Esophagus squamous epithelium (tissue), 5 donors: ENCODE measurements around the gene LMNTD1. TPM values are rescaled to one million over a fixed set of nuclear protein-coding genes. Genes with fewer than 3 reads are reported as not detected.

Experiments
- DNase-seq: peaks from one replicate; lab custom pipeline; 2025; lab: John Stamatoyannopoulos, UW
- H3K27ac ChIP-seq, 4 donors: fragments of 200-600 bp; sonication (generic); one replicate each; pipeline ENCODE4 v1.5.1; 2016 to 2019; ENCODE audit warnings: mild to moderate bottlenecking in 1 of 4
- H3K27me3 ChIP-seq, 4 donors: fragments of 200-600 bp; sonication (generic); 1 replicate in 3 of 4; 2 replicates in 1 of 4; pipeline versions ENCODE4 v1.5.1 to v1.6.0; 2017 to 2021; ENCODE audit warnings: antibody characterized with exemption in 1 of 4
- H3K36me3 ChIP-seq, 3 donors: fragments of 200-600 bp; sonication (generic); one replicate each; pipeline ENCODE4 v1.5.1; 2016 to 2019
- H3K4me1 ChIP-seq, 3 donors: fragments of 200-600 bp; sonication (generic); one replicate each; pipeline ENCODE4 v1.5.1; 2017 to 2019
- H3K4me3 ChIP-seq, 4 donors: fragments of 200-600 bp; sonication (generic); 1 replicate in 3 of 4; 2 replicates in 1 of 4; pipeline ENCODE4 v1.5.1; 2016 to 2019; ENCODE audit warnings: mild to moderate bottlenecking in 2 of 4, moderate library complexity in 1 of 4
- H3K9me3 ChIP-seq, 3 donors: fragments of 200-600 bp; sonication (generic); one replicate each; pipeline ENCODE4 v1.5.1; 2016 to 2019
- POLR2A ChIP-seq, 4 donors: fragments of 450-650 bp; IDR thresholded peaks; one replicate each; pipeline ENCODE4 v1.6.1; 2017; ENCODE audit warnings: antibody characterized with exemption in 4 of 4, mild to moderate bottlenecking in 4 of 4, moderate library complexity in 3 of 4
- WGBS, 2 donors: methylation state at CpG; one replicate each; pipeline ENCODE4 v1.1.5; 2018; 5-methylcytosine and 5-hydroxymethylcytosine counted together
- intact Hi-C: fragments of 100-400 bp; cut with DNase I; formaldehyde crosslinking; loops from one replicate; pipeline ENCODE4 v1.15.0; 2022
- total RNA-seq, 4 donors: library from RNA; depleted of rRNA; stranded (reverse); fragments of >200 nt; gene quantifications; one replicate each; pipeline ENCODE4 v1.1.0, GENCODE V29; 2016
- TF ChIP-seq, protein P1 (sequence below), 6 experiments: fragments of 450-650 bp in 4 of 6; fragments of 200-600 bp in 2 of 6; sonication (generic) in 2 of 6; IDR thresholded peaks; one replicate each; pipeline ENCODE4 v1.5.1; 2016 to 2019; ENCODE audit warnings: antibody characterized with exemption in 6 of 6, mild to moderate bottlenecking in 4 of 6, moderate library complexity in 4 of 6
- donor health status: DM: yes; HTN: yes; CAD: no.

LMNTD1 gene
- total RNA-seq, 4 donors from 2014 or later = not detected

DNA sequence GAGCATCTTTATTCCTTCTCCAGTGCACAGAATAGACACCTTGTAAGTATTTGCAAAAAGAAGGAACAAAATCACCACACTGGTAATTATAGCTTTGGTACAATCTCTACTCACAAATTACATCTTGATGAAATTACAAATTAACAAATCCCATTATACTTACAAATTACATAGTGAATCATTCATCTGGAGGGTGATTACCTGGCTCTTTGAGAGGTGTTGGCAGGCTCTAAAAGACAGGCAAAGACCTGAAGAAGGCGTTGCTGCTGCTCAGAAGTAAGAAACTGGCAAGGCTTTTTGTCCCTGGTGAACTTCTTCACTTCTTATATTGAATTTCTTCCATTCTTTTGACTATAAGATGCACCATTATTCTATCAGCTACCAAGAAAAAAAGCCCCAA, 21.7 kb upstream of the LMNTD1 start:
- no peak overlapping the region for H3K27ac ChIP-seq
- peaks cover 0 to 36% (median 0%) of the 10 kb centered on the region in 4 donors for H3K27me3 ChIP-seq
- intact Hi-C loops = no loop called here
- no peaks in the 10 kb centered on the region for H3K36me3 ChIP-seq
- H3K9me3 ChIP-seq = peaks cover 0 to 9% (median 0%) of the 10 kb centered on the region in 3 donors
- TF ChIP-seq POLR2A (IDR thresholded peaks at IDR 0.05) = no peak
- TF ChIP-seq, protein P1, sequence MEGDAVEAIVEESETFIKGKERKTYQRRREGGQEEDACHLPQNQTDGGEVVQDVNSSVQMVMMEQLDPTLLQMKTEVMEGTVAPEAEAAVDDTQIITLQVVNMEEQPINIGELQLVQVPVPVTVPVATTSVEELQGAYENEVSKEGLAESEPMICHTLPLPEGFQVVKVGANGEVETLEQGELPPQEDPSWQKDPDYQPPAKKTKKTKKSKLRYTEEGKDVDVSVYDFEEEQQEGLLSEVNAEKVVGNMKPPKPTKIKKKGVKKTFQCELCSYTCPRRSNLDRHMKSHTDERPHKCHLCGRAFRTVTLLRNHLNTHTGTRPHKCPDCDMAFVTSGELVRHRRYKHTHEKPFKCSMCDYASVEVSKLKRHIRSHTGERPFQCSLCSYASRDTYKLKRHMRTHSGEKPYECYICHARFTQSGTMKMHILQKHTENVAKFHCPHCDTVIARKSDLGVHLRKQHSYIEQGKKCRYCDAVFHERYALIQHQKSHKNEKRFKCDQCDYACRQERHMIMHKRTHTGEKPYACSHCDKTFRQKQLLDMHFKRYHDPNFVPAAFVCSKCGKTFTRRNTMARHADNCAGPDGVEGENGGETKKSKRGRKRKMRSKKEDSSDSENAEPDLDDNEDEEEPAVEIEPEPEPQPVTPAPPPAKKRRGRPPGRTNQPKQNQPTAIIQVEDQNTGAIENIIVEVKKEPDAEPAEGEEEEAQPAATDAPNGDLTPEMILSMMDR (IDR thresholded peaks at IDR 0.05) = no peak
- H3K4me3 ChIP-seq = no peak overlapping the region
- H3K4me1 ChIP-seq = peaks cover 0 to 37% (median 0%) of the 10 kb centered on the region in 3 donors
- WGBS, 2 donors = 34 to 53% methylated on average over 1 of the region's 1 CpG
- no peak for DNase-seq

- no peak for TF ChIP-seq POLR2A (IDR thresholded peaks at IDR 0.05)
- TF ChIP-seq, protein P1 (IDR thresholded peaks at IDR 0.05) = no peak
- Histone ChIP-seq H3K9me3 (peaks cover 0 to 9% (median 0%) of the 10 kb centered on the region in 3 donors), H3K4me1 (peaks cover 0 to 37% (median 0%) of the 10 kb centered on the region in 3 donors), H3K27me3 (peaks cover 0 to 32% (median 0%) of the 10 kb centered on the region in 4 donors), H3K36me3 (no peaks in the 10 kb centered on the region), H3K4me3 (no peak overlapping the region), H3K27ac (no peak overlapping the region)
- DNase-seq = no peak
- WGBS, 2 donors = 34 to 44% methylated on average over 4 of the region's 4 CpGs
- intact Hi-C loops = no loop called here
Measured at GRCh38 chr12:25573346-25573745, 20.3 kb upstream of the LMNTD1 start.

- no peaks in the 10 kb centered on the region for H3K36me3 ChIP-seq
- TF ChIP-seq POLR2A (IDR thresholded peaks at IDR 0.05) = no peak
- TF ChIP-seq, protein P1 (IDR thresholded peaks at IDR 0.05) = no peak
- no peak overlapping the region for H3K27ac ChIP-seq
- 40 to 44% methylated on average over 1 of the region's 1 CpG for WGBS, 2 donors
- intact Hi-C loops = no loop called here
- peaks cover 0 to 20% (median 0%) of the 10 kb centered on the region in 4 donors for H3K27me3 ChIP-seq
- peaks cover 0 to 37% (median 0%) of the 10 kb centered on the region in 3 donors for H3K4me1 ChIP-seq
- no peaks in the 10 kb centered on the region for H3K9me3 ChIP-seq
- DNase-seq = no peak
- no peak overlapping the region for H3K4me3 ChIP-seq
Measured at GRCh38 chr12:25570418-25570817, 17.3 kb upstream of the LMNTD1 start.

GRCh38 chr12:25566202-25566949, 13.3 kb upstream of the LMNTD1 start:
- TF ChIP-seq, protein P1 (IDR thresholded peaks at IDR 0.05) = no peak
- TF ChIP-seq POLR2A (IDR thresholded peaks at IDR 0.05) = no peak
- Histone ChIP-seq H3K4me1 (peaks cover 0 to 10% (median 0%) of the 10 kb centered on the region in 3 donors), H3K27me3 (no peaks in the 10 kb centered on the region), H3K27ac (no peak overlapping the region), H3K9me3 (no peaks in the 10 kb centered on the region), H3K4me3 (no peak overlapping the region), H3K36me3 (no peaks in the 10 kb centered on the region)
- intact Hi-C loops = no loop called here
- no peak for DNase-seq
- 76 to 77% methylated on average over 8 of the region's 8 CpGs for WGBS, 2 donors

DNA sequence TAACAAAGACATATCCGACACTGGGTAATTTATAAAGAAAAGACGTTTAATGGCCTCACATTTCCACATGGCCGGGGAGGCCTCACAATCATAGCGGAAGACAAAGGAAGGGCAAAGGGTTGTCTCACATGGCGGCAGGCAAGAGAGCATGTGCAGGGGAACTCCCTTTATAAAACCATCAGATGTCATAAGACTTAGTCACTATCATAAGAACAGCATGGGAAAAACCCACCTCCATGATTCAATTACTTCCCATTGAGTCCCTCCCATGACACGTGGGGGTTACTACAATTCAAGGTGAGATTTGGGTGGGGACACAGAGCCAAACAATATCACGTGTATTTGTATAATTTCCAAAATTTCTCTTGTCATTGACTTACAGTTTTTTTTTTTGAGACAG, 5.5 kb upstream of the LMNTD1 start:
- Histone ChIP-seq H3K4me3 (no peak overlapping the region), H3K4me1 (no peaks in the 10 kb centered on the region), H3K9me3 (no peaks in the 10 kb centered on the region), H3K27me3 (no peaks in the 10 kb centered on the region), H3K27ac (no peak overlapping the region), H3K36me3 (no peaks in the 10 kb centered on the region)
- no peak for DNase-seq
- TF ChIP-seq POLR2A (IDR thresholded peaks at IDR 0.05) = no peak
- TF ChIP-seq, protein P1 (IDR thresholded peaks at IDR 0.05) = no peak
- 79 to 84% methylated on average over 7 of the region's 7 CpGs for WGBS, 2 donors
- intact Hi-C loops = no loop called here
